ENCODE results near the gene IL10RA. TPM values are rescaled to one million over a fixed set of nuclear protein-coding genes. Genes with fewer than 3 reads are reported as not detected.

IL10RA gene
- total RNA-seq, 3 donors from 2014 or later: 9.8 to 47.5 (median 13.3) TPM

- Histone ChIP-seq H3K4me1 (no peaks in the 10 kb centered on the region), H3K27ac (no peak overlapping the region), H3K27me3 (no peaks in the 10 kb centered on the region), H3K9me3 (no peaks in the 10 kb centered on the region), H3K4me3 (no peak overlapping the region), H3K36me3 (no peaks in the 10 kb centered on the region)
- intact Hi-C loops (cut with DNase I; ENCODE audit: low total_unique reads): no loop called here
- TF ChIP-seq POLR2A (IDR thresholded peaks at IDR 0.05): no peak
- TF ChIP-seq POLR2AphosphoS5 (IDR thresholded peaks at IDR 0.05): no peak
- DNase-seq (ENCODE audit: low spot score in 2 of 2): no peak
Measured at GRCh38 chr11:118047749-118048148, 61.6 kb downstream of the IL10RA start.

- no peaks in the 10 kb centered on the region for H3K4me1 ChIP-seq
- H3K36me3 ChIP-seq: no peaks in the 10 kb centered on the region
- no peaks in the 10 kb centered on the region for H3K27me3 ChIP-seq
- TF ChIP-seq CTCF (IDR thresholded peaks at IDR 0.05) (no peak), POLR2AphosphoS5 (IDR thresholded peaks at IDR 0.05) (no peak), POLR2A (IDR thresholded peaks at IDR 0.05) (no peak)
- H3K27ac ChIP-seq: no peak overlapping the region
- H3K9me3 ChIP-seq: no peaks in the 10 kb centered on the region
- intact Hi-C loops (cut with DNase I; ENCODE audit: low total_unique reads): no loop called here
- DNase-seq (ENCODE audit: low spot score in 2 of 2): no peak
- H3K4me3 ChIP-seq: no peak overlapping the region
Measured at GRCh38 chr11:118048472-118049370, 62.5 kb downstream of the IL10RA start.

GRCh38 chr11:118049771-118050170 lies 63.6 kb downstream of the IL10RA start:
- intact Hi-C loops (cut with DNase I; ENCODE audit: low total_unique reads): no loop called here
- Histone ChIP-seq H3K9me3 (no peaks in the 10 kb centered on the region), H3K4me1 (no peaks in the 10 kb centered on the region), H3K4me3 (no peak overlapping the region), H3K27ac (no peak overlapping the region), H3K36me3 (no peaks in the 10 kb centered on the region), H3K27me3 (no peaks in the 10 kb centered on the region)
- DNase-seq (ENCODE audit: low spot score in 2 of 2): peak in 1 of 2 donors; percentile 4
- TF ChIP-seq POLR2AphosphoS5 (IDR thresholded peaks at IDR 0.05): no peak
- TF ChIP-seq POLR2A (IDR thresholded peaks at IDR 0.05): no peak
- no peak for TF ChIP-seq CTCF (IDR thresholded peaks at IDR 0.05)

- Histone ChIP-seq H3K4me3 (no peak overlapping the region), H3K9me3 (no peaks in the 10 kb centered on the region), H3K27ac (no peak overlapping the region), H3K4me1 (no peaks in the 10 kb centered on the region), H3K27me3 (no peaks in the 10 kb centered on the region), H3K36me3 (no peaks in the 10 kb centered on the region)
- intact Hi-C loops (cut with DNase I; ENCODE audit: low total_unique reads): no loop called here
- peak in 1 of 2 donors; percentile 12 for DNase-seq (ENCODE audit: low spot score in 2 of 2)
- TF ChIP-seq POLR2A (IDR thresholded peaks at IDR 0.05) (no peak), CTCF (IDR thresholded peaks at IDR 0.05) (no peak), POLR2AphosphoS5 (IDR thresholded peaks at IDR 0.05) (no peak)
Measured at GRCh38 chr11:118050208-118050891, 64.2 kb downstream of the IL10RA start.

Other genes starting within 250 kb of the IL10RA start
- 1 to 10 TPM in 1 of 3 donors, under 1 TPM in 2; 0.33 to 1.8 (median 0.64) TPM for gene DSCAML1, start 189.2 kb upstream of the IL10RA start, total RNA-seq
- gene FXYD2, start 161.7 kb upstream of the IL10RA start, total RNA-seq: 1 to 10 TPM in 2 of 3 donors, under 1 TPM in 1; 0.66 to 2.0 (median 1.3) TPM
- 10 to 100 TPM; 16.0 to 25.0 (median 20.3) TPM for gene FXYD6, start 109.7 kb upstream of the IL10RA start, total RNA-seq
- gene TMPRSS13, start 57.0 kb upstream of the IL10RA start, total RNA-seq: 10 to 100 TPM in 2 of 3 donors, under 1 TPM in 1; 0.32 to 34.0 (median 12.5) TPM
- under 1 TPM in 1 of 3 donors, not detected in 2; 0.98 TPM for gene TMPRSS4, start 90.7 kb downstream of the IL10RA start, total RNA-seq
- not detected for gene SMIM35, start 100.6 kb downstream of the IL10RA start, total RNA-seq
- 1 to 10 TPM; 3.3 to 7.9 (median 3.7) TPM for gene SCN4B, start 166.4 kb downstream of the IL10RA start, total RNA-seq
- gene SCN2B, start 190.2 kb downstream of the IL10RA start, total RNA-seq: under 1 TPM; under 0.01 to 0.88 (median 0.16) TPM
- gene JAML, start 238.6 kb downstream of the IL10RA start, total RNA-seq: 10 to 100 TPM in 2 of 3 donors, 1 to 10 TPM in 1; 2.3 to 16.0 (median 15.7) TPM

Data from breast epithelium (tissue), 4 donors.